Left renal pelvis (tissue), 4 donors: ENCODE data around the gene RALGAPA2. TPM values are rescaled to one million over a fixed set of nuclear protein-coding genes. Genes with fewer than 3 reads are reported as not detected.

Experiments
- DNase-seq, 4 donors: peaks; one replicate each; pipeline ENCODE4 v3.0.0-alpha.2; 2013; ENCODE audit warnings: low read depth in 4 of 4, low spot score in 3 of 4
- polyA plus RNA-seq, 4 donors: library from polyadenylated mRNA; unstranded; fragments of 120-200 nt; gene quantifications; one replicate each; pipeline ENCODE4 v1.2.1, GENCODE V29; 2013; ENCODE audit not compliant: insufficient read length in 4 of 4

Gene RALGAPA2
- polyA plus RNA-seq, 4 donors, result 8.6 to 21.8 (median 19.4) TPM

GRCh38 chr20:20637998-20638725, 74.3 kb downstream of the RALGAPA2 start:
- no peak for DNase-seq

DNA sequence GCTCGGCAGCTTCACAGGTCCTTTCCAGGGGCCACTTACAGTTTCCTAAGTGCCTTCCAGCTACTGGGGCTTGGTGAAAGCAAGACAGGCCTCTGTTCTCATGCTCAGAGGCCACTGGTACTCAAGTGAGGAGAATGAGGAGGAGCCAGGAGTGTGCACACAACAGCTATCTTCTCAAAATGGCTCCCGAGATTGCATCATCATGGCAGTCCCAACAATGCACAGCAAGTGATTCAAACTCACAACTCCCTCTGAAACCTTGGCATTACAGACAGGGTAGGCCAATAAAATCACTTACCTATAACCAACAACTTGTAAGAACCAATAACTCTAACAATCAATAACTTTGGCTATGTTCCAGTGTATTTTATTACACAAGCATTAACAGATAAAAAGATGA, 77.4 kb downstream of the RALGAPA2 start:
- DNase-seq, result no peak

- DNase-seq, result no peak
Measured at GRCh38 chr20:20632644-20633043, 79.8 kb downstream of the RALGAPA2 start.

GRCh38 chr20:20630551-20630950, 81.9 kb downstream of the RALGAPA2 start:
- DNase-seq, result no peak

GRCh38 chr20:20629556-20630188, 82.8 kb downstream of the RALGAPA2 start:
- DNase-seq, result no peak

DNA sequence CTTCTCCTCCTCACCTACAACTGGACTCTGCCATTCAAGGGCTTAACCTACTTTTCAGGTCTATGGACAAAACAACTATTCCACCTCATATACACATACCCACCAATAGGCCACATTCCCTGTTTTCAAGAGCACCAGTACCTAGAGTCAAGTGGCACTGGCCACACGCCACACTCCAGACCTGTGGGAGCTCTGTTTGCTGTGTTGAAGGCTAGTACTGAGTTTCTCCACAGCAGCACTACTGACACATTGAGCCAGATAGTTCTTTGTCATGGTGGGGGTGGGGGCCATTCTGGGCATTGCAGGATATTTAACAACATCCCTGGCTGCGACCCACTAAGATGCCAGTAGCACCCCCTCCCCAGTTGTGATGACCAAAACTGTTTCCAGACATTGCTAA, 84.1 kb downstream of the RALGAPA2 start:
- no peak for DNase-seq

GRCh38 chr20:20627471-20627870, 85.0 kb downstream of the RALGAPA2 start:
- DNase-seq, result no peak

GRCh38 chr20:20624914-20625313, 87.5 kb downstream of the RALGAPA2 start:
- DNase-seq, result no peak

GRCh38 chr20:20621195-20621594, 91.2 kb downstream of the RALGAPA2 start:
- DNase-seq, result no peak

DNA sequence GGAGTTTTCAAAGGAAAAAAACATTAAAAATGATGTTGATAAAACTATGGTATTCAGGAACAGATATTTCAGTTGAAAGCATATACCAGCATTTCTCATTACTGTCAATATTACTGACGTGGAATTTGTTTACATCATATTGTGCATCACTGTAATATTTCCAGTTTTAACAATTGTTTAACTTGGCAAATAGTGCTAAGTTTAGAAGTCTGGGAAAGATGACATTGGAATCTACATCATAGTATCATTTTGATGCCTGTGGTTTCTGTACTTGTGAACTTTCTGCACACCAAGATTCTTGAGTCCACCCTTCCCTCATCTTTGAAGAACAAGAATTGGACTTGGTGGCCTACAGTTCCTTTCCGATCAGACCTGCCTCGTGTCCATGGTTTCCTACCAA, 98.1 kb downstream of the RALGAPA2 start:
- DNase-seq, result no peak

- DNase-seq, result no peak
Measured at GRCh38 chr20:20612251-20612650, 100.2 kb downstream of the RALGAPA2 start.

GRCh38 chr20:20611167-20611566, 101.3 kb downstream of the RALGAPA2 start:
- no peak for DNase-seq

GRCh38 chr20:20609522-20609921, 102.9 kb downstream of the RALGAPA2 start:
- no peak for DNase-seq

DNA sequence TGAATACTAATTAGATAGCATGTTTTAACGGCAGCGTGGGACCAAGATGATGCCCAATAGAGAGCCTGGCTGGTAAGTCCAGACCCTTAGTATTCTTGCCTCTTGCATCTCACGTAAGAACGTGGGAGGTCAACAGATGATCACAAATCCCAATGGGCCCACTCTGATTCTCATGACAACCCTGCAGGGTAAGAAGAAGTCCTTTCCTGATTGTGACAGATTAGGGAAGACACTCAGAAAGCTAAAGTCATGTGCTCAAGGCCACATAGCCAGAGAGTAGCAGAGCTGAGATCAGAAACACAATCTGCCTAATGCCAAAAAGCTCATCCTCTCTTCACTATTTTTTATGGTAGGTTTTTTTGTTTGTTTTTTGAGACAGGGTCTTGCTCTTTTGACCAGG, 103.8 kb downstream of the RALGAPA2 start:
- DNase-seq, result no peak

GRCh38 chr20:20608041-20608440, 104.4 kb downstream of the RALGAPA2 start:
- DNase-seq, result no peak

DNA sequence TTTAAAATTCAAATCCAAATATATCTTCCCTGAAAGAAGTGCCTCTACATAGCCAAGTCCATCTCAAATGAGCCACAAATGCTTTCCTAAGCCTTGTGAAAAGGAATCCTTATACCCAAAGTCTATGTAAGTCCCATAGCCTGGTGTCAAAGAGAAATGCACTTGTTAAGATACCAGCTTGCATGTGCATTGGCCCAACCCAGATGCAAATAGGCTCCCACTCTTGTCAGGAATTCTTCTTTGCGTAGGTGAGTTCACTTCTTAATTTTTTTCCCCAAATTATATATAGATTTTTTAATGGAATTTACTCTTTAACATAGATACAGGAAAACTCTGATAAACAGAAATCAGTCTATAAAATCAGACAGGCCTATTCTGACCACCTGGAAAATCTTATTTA, 105.6 kb downstream of the RALGAPA2 start:
- DNase-seq, result no peak

- DNase-seq, result no peak
Measured at GRCh38 chr20:20606050-20606449, 106.4 kb downstream of the RALGAPA2 start.

DNA sequence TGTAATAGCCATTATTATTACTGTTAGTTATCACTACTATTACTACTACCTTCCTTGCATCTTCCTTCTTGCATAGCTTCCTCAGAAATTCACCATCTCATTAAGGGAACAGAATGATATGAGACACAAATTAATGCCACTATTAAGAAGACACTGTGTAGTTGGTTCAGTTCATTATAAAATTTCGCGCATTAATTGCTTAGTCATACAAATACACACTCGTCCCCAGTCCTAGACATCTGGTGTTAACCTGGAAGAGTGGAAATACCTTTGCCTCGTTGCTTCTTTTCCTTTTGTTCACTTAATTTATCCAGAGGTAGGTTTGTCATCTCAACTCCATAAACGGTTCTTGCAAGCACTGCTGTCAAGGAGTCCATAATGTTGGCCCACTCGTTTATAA, 107.5 kb downstream of the RALGAPA2 start:
- no peak for DNase-seq

DNA sequence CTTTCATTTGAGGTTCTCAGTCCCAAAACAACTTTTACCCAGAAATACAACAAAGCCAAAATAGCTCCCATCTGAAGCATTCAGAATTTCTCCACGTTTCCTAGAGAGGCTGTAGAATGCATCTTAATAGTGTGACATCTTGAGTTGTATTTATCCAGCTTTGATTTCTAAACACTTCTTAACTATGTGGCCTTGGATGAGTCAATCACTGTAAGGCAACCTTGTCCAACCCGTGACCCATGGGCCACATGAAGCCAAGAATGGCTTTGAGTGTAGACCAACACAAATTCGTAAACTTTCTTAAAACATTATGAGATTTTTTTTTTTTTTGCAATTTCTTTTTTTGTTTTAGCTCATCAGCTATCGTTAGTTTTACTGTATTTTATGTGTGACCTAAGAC, 108.1 kb downstream of the RALGAPA2 start:
- no peak for DNase-seq

DNA sequence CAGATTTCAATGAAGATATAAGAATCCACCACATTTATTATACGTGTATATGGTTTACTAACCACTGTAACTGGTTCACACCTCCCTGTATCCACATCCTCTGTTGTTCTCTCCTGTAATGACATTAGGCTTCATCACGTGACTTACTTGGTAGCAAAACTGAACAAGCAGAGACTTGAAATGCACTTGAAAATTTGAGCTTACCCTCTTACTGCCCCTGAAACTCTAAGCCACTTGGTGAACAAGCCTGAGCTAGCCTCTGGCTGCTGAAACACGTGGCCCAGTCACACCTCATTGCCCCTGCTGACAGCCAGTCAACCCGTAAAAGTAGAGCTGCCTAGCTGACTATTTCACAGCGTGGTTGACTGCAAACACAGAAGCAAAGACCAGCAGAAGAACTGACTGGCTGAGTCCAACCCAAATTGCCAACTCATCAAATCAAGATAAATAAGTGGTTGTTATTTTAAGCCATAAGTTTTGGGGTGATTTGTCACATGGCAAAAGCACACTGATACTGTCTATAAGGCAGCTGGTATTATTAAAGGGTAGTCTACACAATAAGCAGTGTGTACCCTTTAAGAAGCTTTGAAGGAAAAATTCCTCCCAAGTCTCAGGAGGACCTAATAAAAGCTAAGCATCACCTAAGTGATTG, 109.0 kb downstream of the RALGAPA2 start:
- peak in 1 of 4 donors; percentile 12 for DNase-seq

GRCh38 chr20:20597966-20598365, 114.5 kb downstream of the RALGAPA2 start:
- no peak for DNase-seq

DNA sequence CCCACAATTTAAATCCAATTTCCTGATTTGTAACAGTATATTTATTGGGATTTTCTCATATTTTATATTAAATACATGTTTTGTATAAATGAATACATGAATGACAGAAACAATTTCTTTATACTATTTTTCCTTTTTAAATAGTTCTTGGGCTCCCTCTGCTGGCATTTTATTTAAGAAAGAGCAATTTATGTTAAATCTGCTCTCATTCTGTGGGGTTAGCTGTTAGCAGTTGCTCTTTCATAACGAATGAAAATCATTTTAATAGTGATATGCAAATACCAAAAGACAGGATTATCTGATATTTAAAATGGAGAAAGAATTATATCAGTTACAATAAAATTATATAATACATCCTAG, 118.3 kb downstream of the RALGAPA2 start:
- peak in 1 of 4 donors; percentile 12 for DNase-seq
